Measurements from ENCODE around the gene C21orf58. TPM values are rescaled to one million over a fixed set of nuclear protein-coding genes. Genes with fewer than 3 reads are reported as not detected.

Gene C21orf58
- total RNA-seq, 6 experiments from 2014 or later: 1.00 to 2.4 (median 1.4) TPM

DNA sequence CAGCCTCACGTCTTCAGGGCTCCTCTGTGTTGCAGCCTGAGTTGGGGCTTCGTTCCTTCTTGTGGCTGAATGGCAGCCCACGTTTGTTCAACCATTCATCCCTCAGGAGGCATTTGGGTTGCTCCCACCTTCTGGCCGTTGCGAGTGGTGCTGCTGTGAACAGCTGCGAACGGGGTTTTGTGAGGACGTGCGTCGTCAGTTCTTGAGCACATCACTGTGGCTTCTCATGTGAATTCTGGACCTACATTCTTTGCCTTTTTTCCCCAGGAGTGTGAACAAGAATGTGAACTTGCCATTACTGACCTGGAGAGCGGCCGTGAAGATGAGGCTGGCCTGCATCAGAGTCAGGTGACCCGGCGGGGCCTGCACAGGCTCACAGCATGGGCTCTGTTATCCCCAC is 22.2 kb upstream of the C21orf58 start:
- intact Hi-C loops (cut with DNase I): no loop called here
- peaks cover 0 to 38% (median 15%) of the 10 kb centered on the region in 4 donors for H3K36me3 ChIP-seq
- H3K27ac ChIP-seq: no peak overlapping the region
- ATAC-seq (no peak), DNase-seq (no peak)
- no peaks in the 10 kb centered on the region for H3K27me3 ChIP-seq
- WGBS (ENCODE audit: insufficient coverage, low coverage, low lambda C conversion rate, missing lambda C conversion rate): 87% methylated on average over 12 of the region's 14 CpGs
- no peak overlapping the region for H3K4me3 ChIP-seq
- TF ChIP-seq, protein P1, sequence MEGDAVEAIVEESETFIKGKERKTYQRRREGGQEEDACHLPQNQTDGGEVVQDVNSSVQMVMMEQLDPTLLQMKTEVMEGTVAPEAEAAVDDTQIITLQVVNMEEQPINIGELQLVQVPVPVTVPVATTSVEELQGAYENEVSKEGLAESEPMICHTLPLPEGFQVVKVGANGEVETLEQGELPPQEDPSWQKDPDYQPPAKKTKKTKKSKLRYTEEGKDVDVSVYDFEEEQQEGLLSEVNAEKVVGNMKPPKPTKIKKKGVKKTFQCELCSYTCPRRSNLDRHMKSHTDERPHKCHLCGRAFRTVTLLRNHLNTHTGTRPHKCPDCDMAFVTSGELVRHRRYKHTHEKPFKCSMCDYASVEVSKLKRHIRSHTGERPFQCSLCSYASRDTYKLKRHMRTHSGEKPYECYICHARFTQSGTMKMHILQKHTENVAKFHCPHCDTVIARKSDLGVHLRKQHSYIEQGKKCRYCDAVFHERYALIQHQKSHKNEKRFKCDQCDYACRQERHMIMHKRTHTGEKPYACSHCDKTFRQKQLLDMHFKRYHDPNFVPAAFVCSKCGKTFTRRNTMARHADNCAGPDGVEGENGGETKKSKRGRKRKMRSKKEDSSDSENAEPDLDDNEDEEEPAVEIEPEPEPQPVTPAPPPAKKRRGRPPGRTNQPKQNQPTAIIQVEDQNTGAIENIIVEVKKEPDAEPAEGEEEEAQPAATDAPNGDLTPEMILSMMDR (IDR thresholded peaks at IDR 0.05): no peak
- no peak for TF ChIP-seq POLR2A (IDR thresholded peaks at IDR 0.05)
- H3K9me3 ChIP-seq: no peaks in the 10 kb centered on the region
- no peaks in the 10 kb centered on the region for H3K4me1 ChIP-seq

DNA sequence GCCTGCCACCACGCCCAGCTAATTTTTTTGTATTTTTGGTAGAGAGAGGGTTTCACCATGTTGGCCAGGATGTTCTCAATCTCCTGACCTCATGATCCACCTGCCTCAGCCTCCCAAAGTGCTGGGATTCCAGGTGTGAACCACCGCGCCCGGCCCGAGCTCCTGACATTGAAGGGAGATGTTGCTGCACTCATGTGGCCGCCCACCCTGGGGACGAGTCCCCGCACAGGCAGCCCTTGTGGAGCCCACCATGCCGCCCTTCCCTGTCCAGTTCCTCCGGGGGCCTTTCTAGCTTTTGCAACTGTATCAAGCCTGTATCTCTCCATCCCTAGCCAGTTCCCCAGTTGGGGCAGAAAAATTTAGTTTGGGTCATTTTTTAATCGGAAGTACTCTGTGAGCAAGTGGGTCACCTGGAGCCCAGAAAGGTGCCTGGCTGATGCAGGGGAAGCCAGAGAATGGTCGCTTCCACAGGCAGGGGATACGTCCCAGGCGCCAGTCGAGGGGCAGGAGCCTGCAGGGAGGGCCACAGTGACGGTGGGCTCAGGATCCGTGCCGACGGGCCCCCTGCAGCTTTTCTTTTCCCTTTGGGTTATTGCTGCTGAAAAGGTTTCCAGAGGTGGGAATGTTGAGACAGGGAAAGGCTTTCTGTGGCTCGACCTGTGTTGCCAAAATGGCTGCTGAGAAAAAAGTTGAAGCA is 20.7 kb upstream of the C21orf58 start:
- Histone ChIP-seq H3K27me3 (no peaks in the 10 kb centered on the region), H3K4me3 (no peak overlapping the region), H3K27ac (no peak overlapping the region), H3K9me3 (no peaks in the 10 kb centered on the region), H3K4me1 (no peaks in the 10 kb centered on the region), H3K36me3 (peaks cover 0 to 28% (median 8%) of the 10 kb centered on the region in 4 donors)
- TF ChIP-seq, protein P1 (IDR thresholded peaks at IDR 0.05): no peak
- TF ChIP-seq POLR2A (IDR thresholded peaks at IDR 0.05): no peak
- 91% methylated on average over 9 of the region's 20 CpGs for WGBS (ENCODE audit: insufficient coverage, low coverage, low lambda C conversion rate, missing lambda C conversion rate)
- DNase-seq (no peak), ATAC-seq (no peak)
- intact Hi-C loops (cut with DNase I): no loop called here

DNA sequence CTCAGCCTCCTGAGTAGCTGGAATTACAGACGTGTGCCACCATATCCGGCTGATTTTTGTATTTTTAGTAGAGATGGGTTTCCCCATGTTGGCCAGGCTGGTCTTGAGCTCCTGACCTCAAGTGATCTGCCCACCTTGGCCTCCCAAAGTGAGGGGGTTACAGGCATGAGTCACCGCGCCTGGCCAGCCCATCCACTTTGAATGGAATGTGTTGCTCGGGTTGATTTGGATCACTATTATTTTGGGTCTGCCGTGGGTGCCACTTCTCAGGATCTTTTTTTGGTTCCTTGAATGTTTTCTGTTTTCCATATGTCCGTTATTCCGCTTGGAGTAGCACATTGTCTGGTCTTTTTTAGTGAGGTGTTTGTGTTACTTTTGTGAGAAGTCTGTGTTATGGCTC is 17.3 kb upstream of the C21orf58 start:
- DNase-seq (no peak), ATAC-seq (no peak)
- Histone ChIP-seq H3K4me1 (no peaks in the 10 kb centered on the region), H3K27ac (no peak overlapping the region), H3K9me3 (no peaks in the 10 kb centered on the region), H3K36me3 (peaks cover 0 to 27% (median 8%) of the 10 kb centered on the region in 4 donors), H3K27me3 (no peaks in the 10 kb centered on the region), H3K4me3 (no peak overlapping the region)
- intact Hi-C loops (cut with DNase I): no loop called here
- TF ChIP-seq POLR2A (IDR thresholded peaks at IDR 0.05): no peak
- TF ChIP-seq, protein P1 (IDR thresholded peaks at IDR 0.05): no peak
- 86% methylated on average over 3 of the region's 8 CpGs for WGBS (ENCODE audit: insufficient coverage, low coverage, low lambda C conversion rate, missing lambda C conversion rate)

DNA sequence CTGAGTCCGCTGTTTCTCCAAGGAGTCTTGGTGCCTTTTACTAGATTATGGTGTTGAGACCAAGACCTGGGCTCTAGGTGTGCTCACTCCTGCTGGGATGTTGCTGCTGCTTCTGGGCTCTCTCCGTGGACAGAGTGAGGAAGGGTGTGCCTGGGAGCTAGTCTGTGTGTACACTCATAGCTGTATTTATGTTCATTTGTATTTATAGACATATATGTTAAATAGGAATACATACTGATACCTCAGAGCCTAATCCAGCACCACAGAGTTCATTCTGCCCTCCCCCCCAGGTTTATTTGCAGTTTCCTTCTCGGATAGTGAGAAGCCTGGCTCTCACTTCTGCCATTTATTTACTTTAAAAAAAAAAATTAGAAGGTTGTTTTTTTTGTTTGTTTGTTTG is 12.9 kb upstream of the C21orf58 start:
- DNase-seq (no peak), ATAC-seq (no peak)
- Histone ChIP-seq H3K27me3 (no peaks in the 10 kb centered on the region), H3K27ac (no peak overlapping the region), H3K36me3 (peaks cover 0 to 32% (median 6%) of the 10 kb centered on the region in 4 donors), H3K4me1 (no peaks in the 10 kb centered on the region), H3K4me3 (no peak overlapping the region), H3K9me3 (no peaks in the 10 kb centered on the region)
- TF ChIP-seq, protein P1 (IDR thresholded peaks at IDR 0.05): no peak
- TF ChIP-seq POLR2A (IDR thresholded peaks at IDR 0.05): no peak
- intact Hi-C loops (cut with DNase I): no loop called here
- 90% methylated on average over 1 of the region's 3 CpGs for WGBS (ENCODE audit: insufficient coverage, low coverage, low lambda C conversion rate, missing lambda C conversion rate)
